Neuronal stem cell (in vitro differentiated cells): ENCODE data around the gene LDLRAP1.

Source experiments
- DNase-seq: peaks from one replicate; pipeline ENCODE4 v3.0.0-alpha.2; 2013; ENCODE audit warnings: low spot score
- H2AFZ ChIP-seq: one replicate; pipeline ENCODE4 v1.6.1; 2013; ENCODE audit warnings: mild to moderate bottlenecking, low read length, inconsistent platforms
- H2AK5ac ChIP-seq: 2 replicates; pipeline ENCODE4 v1.6.1; 2013; ENCODE audit warnings: low read depth, mild to moderate bottlenecking, inconsistent platforms, low read length, moderate library complexity, mixed read lengths
- H2BK120ac ChIP-seq: 2 replicates; pipeline ENCODE4 v1.6.1; 2013; ENCODE audit warnings: low read depth, mild to moderate bottlenecking, inconsistent platforms, low read length, moderate library complexity, mixed read lengths
- H2BK12ac ChIP-seq: one replicate; pipeline ENCODE4 v1.6.1; 2013; ENCODE audit warnings: low read length, inconsistent platforms
- H2BK15ac ChIP-seq: 2 replicates; pipeline ENCODE4 v1.6.1; 2013; ENCODE audit warnings: mild to moderate bottlenecking, low read length, inconsistent platforms, mixed read lengths
- H2BK5ac ChIP-seq: one replicate; pipeline ENCODE4 v1.6.1; 2013; ENCODE audit warnings: inconsistent platforms, mild to moderate bottlenecking, low read length, moderate library complexity
- H3K14ac ChIP-seq: one replicate; pipeline ENCODE4 v1.6.1; 2013; ENCODE audit warnings: low read length, inconsistent platforms
- H3K18ac ChIP-seq: 2 replicates; pipeline ENCODE4 v1.6.1; 2013; ENCODE audit warnings: low read length, inconsistent platforms
- H3K23ac ChIP-seq: 2 replicates; pipeline ENCODE4 v1.6.1; 2013; ENCODE audit warnings: low read depth, mild to moderate bottlenecking, mixed read lengths, low read length, inconsistent platforms; ENCODE audit not compliant: poor library complexity
- H3K27ac ChIP-seq: replicated peaks from 3 replicates; pipeline ENCODE4 v1.5.1; 2013; ENCODE audit warnings: low read length, inconsistent platforms
- H3K27me3 ChIP-seq, 3 experiments: 2 replicates each; pipeline ENCODE4 v1.6.1; 2013; ENCODE audit warnings: low read length in 3 of 3, mild to moderate bottlenecking in 2 of 3, inconsistent platforms in 1 of 3, low read depth in 1 of 3, mixed read lengths in 1 of 3, moderate library complexity in 1 of 3; ENCODE audit not compliant: control insufficient read depth in 3 of 3, insufficient read depth in 3 of 3
- H3K36me3 ChIP-seq, 2 donors: replicated peaks in 1 of 2; 2 replicates each; pipeline ENCODE4 v1.6.1; 2013; ENCODE audit warnings: low read length in 2 of 2; ENCODE audit not compliant: control insufficient read depth in 2 of 2, insufficient read depth in 2 of 2
- H3K4ac ChIP-seq: 2 replicates; pipeline ENCODE4 v1.6.1; 2013; ENCODE audit warnings: inconsistent platforms, mild to moderate bottlenecking, low read length, moderate library complexity
- H3K4me1 ChIP-seq, 2 donors: 1 replicate in 1 of 2; 2 replicates in 1 of 2; pipeline ENCODE4 v1.6.1; 2013; ENCODE audit warnings: low read length in 2 of 2, low read depth in 1 of 2; ENCODE audit not compliant: control insufficient read depth in 2 of 2, insufficient read depth in 1 of 2
- H3K4me2 ChIP-seq: one replicate; pipeline ENCODE4 v1.6.1; 2013; ENCODE audit warnings: mild to moderate bottlenecking, low read length, inconsistent platforms; ENCODE audit not compliant: insufficient read depth, poor library complexity, severe bottlenecking
- H3K4me3 ChIP-seq, 2 donors: 2 replicates each; pipeline ENCODE4 v1.5.1; 2013; ENCODE audit warnings: low read length in 2 of 2, mild to moderate bottlenecking in 2 of 2, inconsistent platforms in 1 of 2, moderate library complexity in 1 of 2
- H3K79me1 ChIP-seq: one replicate; pipeline ENCODE4 v1.6.1; 2013; ENCODE audit warnings: low read depth, mild to moderate bottlenecking, inconsistent platforms, low read length, moderate library complexity
- H3K9ac ChIP-seq: one replicate; pipeline ENCODE4 v1.6.1; 2013; ENCODE audit warnings: mild to moderate bottlenecking, low read depth, low read length, inconsistent platforms; ENCODE audit not compliant: poor library complexity
- H3K9me3 ChIP-seq, 2 donors: replicated peaks in 1 of 2; 2 replicates each; pipeline versions ENCODE3 to v1.6.1; 2013; ENCODE audit warnings: low read length in 2 of 2, mild to moderate bottlenecking in 2 of 2, inconsistent platforms in 1 of 2, low read depth in 1 of 2, mixed read lengths in 1 of 2, moderate library complexity in 1 of 2; ENCODE audit not compliant: control insufficient read depth in 2 of 2, insufficient read depth in 1 of 2
- H4K8ac ChIP-seq: one replicate; pipeline ENCODE4 v1.6.1; 2013; ENCODE audit warnings: low read depth, mild to moderate bottlenecking, inconsistent platforms, low read length, moderate library complexity
- H4K91ac ChIP-seq: one replicate; pipeline ENCODE4 v1.6.1; 2013; ENCODE audit warnings: low read length, low read depth, mild to moderate bottlenecking, inconsistent platforms; ENCODE audit not compliant: poor library complexity
- WGBS, 2 donors: extraction: QIAGEN DNeasy Blood & Tissue Kit; methylation state at CpG; one replicate each; pipeline ENCODE4 v1.1.7; 2013; ENCODE audit warnings: missing lambda C conversion rate in 2 of 2, mixed read lengths in 1 of 2; ENCODE audit not compliant: insufficient read length in 2 of 2, insufficient replicate concordance in 1 of 2; ENCODE audit errors: extremely low coverage in 2 of 2; 5-methylcytosine and 5-hydroxymethylcytosine counted together

LDLRAP1 gene

GRCh38 chr1:25524568-25525360, 18.6 kb upstream of the LDLRAP1 start:
- no peak for DNase-seq
- no CpG with 5 or more reads among the region's 15 CpGs for WGBS, 2 donors

GRCh38 chr1:25525361-25525688, 18.1 kb upstream of the LDLRAP1 start:
- H3K23ac ChIP-seq, result no peak overlapping the region
- peaks cover 0 to 7% of the 10 kb centered on the region in 2 donors for H3K9me3 ChIP-seq
- no peak overlapping the region for H3K4ac ChIP-seq
- no peak overlapping the region for H2BK15ac ChIP-seq
- H3K36me3 ChIP-seq, result no peaks in the 10 kb centered on the region
- H2AK5ac ChIP-seq, result no peak overlapping the region
- H3K4me3 ChIP-seq, result no peak overlapping the region
- no CpG with 5 or more reads among the region's 4 CpGs for WGBS, 2 donors
- peaks cover 0 to 11% (median 0%) of the 10 kb centered on the region in 3 experiments for H3K27me3 ChIP-seq
- no peak overlapping the region for H2BK120ac ChIP-seq
- no peak overlapping the region for H2BK5ac ChIP-seq
- no peak overlapping the region for H4K8ac ChIP-seq
- no peak overlapping the region for H3K4me2 ChIP-seq
- no peak overlapping the region for H3K27ac ChIP-seq
- no peak overlapping the region for H3K14ac ChIP-seq
- H3K4me1 ChIP-seq, result peaks cover 3 to 9% of the 10 kb centered on the region in 2 donors
- no peak overlapping the region for H2AFZ ChIP-seq
- no peak overlapping the region for H3K9ac ChIP-seq
- H3K18ac ChIP-seq, result no peak overlapping the region
- no peak for DNase-seq
- H4K91ac ChIP-seq, result no peak overlapping the region
- H2BK12ac ChIP-seq, result no peak overlapping the region
- H3K79me1 ChIP-seq, result no peaks in the 10 kb centered on the region

More at GRCh38 chr1:25524568-25525360, 18.6 kb upstream of the LDLRAP1 start:
- H3K4me3 ChIP-seq, result no peak overlapping the region
- H2BK120ac ChIP-seq, result no peak overlapping the region
- no peak overlapping the region for H4K8ac ChIP-seq
- H3K27ac ChIP-seq, result no peak overlapping the region
- no peak overlapping the region for H2BK12ac ChIP-seq
- H3K36me3 ChIP-seq, result no peaks in the 10 kb centered on the region
- no peak overlapping the region for H3K23ac ChIP-seq
- H3K4me1 ChIP-seq, result peaks cover 3 to 9% of the 10 kb centered on the region in 2 donors
- H3K4ac ChIP-seq, result no peak overlapping the region
- no peak overlapping the region for H2BK15ac ChIP-seq
- H3K79me1 ChIP-seq, result no peaks in the 10 kb centered on the region
- H3K14ac ChIP-seq, result no peak overlapping the region
- H3K9ac ChIP-seq, result no peak overlapping the region
- peak overlapping the region; percentile 30 for H2AK5ac ChIP-seq
- peaks cover 0 to 7% of the 10 kb centered on the region in 2 donors for H3K9me3 ChIP-seq
- no peak overlapping the region for H2AFZ ChIP-seq
- no peak overlapping the region for H3K4me2 ChIP-seq
- H3K18ac ChIP-seq, result no peak overlapping the region
- no peak overlapping the region for H2BK5ac ChIP-seq
- H4K91ac ChIP-seq, result no peak overlapping the region
- H3K27me3 ChIP-seq, result peaks cover 0 to 11% (median 0%) of the 10 kb centered on the region in 3 experiments

GRCh38 chr1:25526753-25527152, 16.7 kb upstream of the LDLRAP1 start:
- Histone ChIP-seq H3K9me3 (peaks cover 0 to 7% of the 10 kb centered on the region in 2 donors), H3K79me1 (no peaks in the 10 kb centered on the region), H3K36me3 (no peaks in the 10 kb centered on the region), H4K8ac (no peak overlapping the region), H2AFZ (no peak overlapping the region), H2BK120ac (no peak overlapping the region), H3K18ac (no peak overlapping the region), H3K23ac (no peak overlapping the region), H3K4me2 (no peak overlapping the region), H2BK5ac (no peak overlapping the region), H3K27ac (no peak overlapping the region), H3K14ac (no peak overlapping the region), H3K4ac (no peak overlapping the region), H3K4me1 (peaks cover 3 to 9% of the 10 kb centered on the region in 2 donors), H3K4me3 (no peak overlapping the region), H2AK5ac (no peak overlapping the region), H4K91ac (no peak overlapping the region), H2BK12ac (no peak overlapping the region), H3K27me3 (peaks cover 0 to 11% (median 0%) of the 10 kb centered on the region in 3 experiments), H3K9ac (no peak overlapping the region), H2BK15ac (no peak overlapping the region)
- DNase-seq, result no peak
- no CpG with 5 or more reads among the region's 2 CpGs for WGBS, 2 donors

GRCh38 chr1:25527226-25527846, 16.1 kb upstream of the LDLRAP1 start:
- H2AK5ac ChIP-seq, result no peak overlapping the region
- peaks cover 0 to 13% (median 0%) of the 10 kb centered on the region in 3 experiments for H3K27me3 ChIP-seq
- H3K4me2 ChIP-seq, result no peak overlapping the region
- H3K4me1 ChIP-seq, result peaks cover 3 to 4% of the 10 kb centered on the region in 2 donors
- H2AFZ ChIP-seq, result no peak overlapping the region
- no peak overlapping the region for H3K14ac ChIP-seq
- DNase-seq, result no peak
- H3K27ac ChIP-seq, result no peak overlapping the region
- no peak overlapping the region for H4K91ac ChIP-seq
- no peak overlapping the region for H3K4me3 ChIP-seq
- no peak overlapping the region for H2BK120ac ChIP-seq
- H2BK15ac ChIP-seq, result no peak overlapping the region
- H3K36me3 ChIP-seq, result no peaks in the 10 kb centered on the region
- H3K79me1 ChIP-seq, result no peaks in the 10 kb centered on the region
- no peak overlapping the region for H3K4ac ChIP-seq
- WGBS, 2 donors, result no CpG with 5 or more reads among the region's 12 CpGs
- H3K9me3 ChIP-seq, result peaks cover 0 to 7% of the 10 kb centered on the region in 2 donors
- H3K23ac ChIP-seq, result no peak overlapping the region
- H2BK5ac ChIP-seq, result no peak overlapping the region
- H4K8ac ChIP-seq, result no peak overlapping the region
- H2BK12ac ChIP-seq, result no peak overlapping the region
- no peak overlapping the region for H3K18ac ChIP-seq
- no peak overlapping the region for H3K9ac ChIP-seq
